ENCODE results near the gene WNT3A. TPM values are rescaled to one million over a fixed set of nuclear protein-coding genes. Genes with fewer than 3 reads are reported as not detected.

WNT3A gene
- total and polyA plus RNA-seq, 2 of the 4 experiments (the other 2 are of a cell fraction): not detected

DNA sequence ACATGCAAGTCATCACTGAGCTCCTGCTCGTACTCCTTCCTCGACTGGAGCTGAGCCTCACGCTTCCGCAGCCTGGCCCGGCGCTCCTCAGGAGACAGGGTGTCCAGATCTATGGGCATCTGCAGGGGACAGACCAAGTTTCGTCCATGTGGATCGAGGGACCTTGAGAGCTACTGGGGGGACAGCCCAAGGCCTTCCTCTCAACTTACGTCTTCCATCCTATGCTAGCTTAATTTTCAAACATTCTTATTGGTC, 99.9 kb downstream of the WNT3A start:
- Histone ChIP-seq H2BK120ac (ENCODE audit: low read depth, low read length) (no peak overlapping the region), H2BK15ac (ENCODE audit: low read depth, low read length) (no peak overlapping the region), H3K23ac (ENCODE audit: low read depth, low read length) (no peak overlapping the region), H3K4me3 (ENCODE audit: insufficient read depth, low read depth, low read length) (no peak overlapping the region), H2AK5ac (ENCODE audit: low read depth, low read length) (no peak overlapping the region), H3K9me1 (ENCODE audit: insufficient read depth, low read length) (peaks cover 7% of the 10 kb centered on the region), H3K79me1 (ENCODE audit: low read depth in 1 of 2, low read length in 2 of 2) (peaks cover 14 to 47% of the 10 kb centered on the region in 2 experiments; a peak in 3 of 4 replicates), H4K91ac (ENCODE audit: insufficient read depth, low read depth, low read length) (no peak overlapping the region), H3K14ac (replicated peaks; ENCODE audit: low read depth, low read length) (no peak overlapping the region), H3K4me1 (ENCODE audit: control insufficient read depth, insufficient read depth, low read length) (peaks cover 8% of the 10 kb centered on the region), H3K27ac (ENCODE audit: insufficient read depth, low read length) (no peak overlapping the region), H3K27me3 (ENCODE audit: control insufficient read depth, insufficient read depth, low read length) (no peaks in the 10 kb centered on the region), H2BK5ac (ENCODE audit: low read depth, low read length, poor library complexity, severe bottlenecking) (no peak overlapping the region), H3K36me3 (ENCODE audit: control insufficient read depth, insufficient read depth, low read length) (peaks cover 13% of the 10 kb centered on the region), H3K56ac (ENCODE audit: extremely low read depth, insufficient read depth, low read length) (no peak overlapping the region), H4K5ac (ENCODE audit: low read depth, low read length) (no peak overlapping the region), H2AFZ (replicated peaks; ENCODE audit: low read length, poor library complexity) (no peak overlapping the region), H2AK9ac (replicated peaks; ENCODE audit: low read depth, low read length, poor library complexity) (no peak overlapping the region), H4K8ac (ENCODE audit: low read depth in 2 of 2, low read length in 2 of 2) (no peak overlapping the region), H3K4ac (ENCODE audit: low read depth, low read length) (no peak overlapping the region), H3K9me3 (ENCODE audit: control insufficient read depth, insufficient read depth, low read length) (no peaks in the 10 kb centered on the region), H3K4me2 (ENCODE audit: low read depth, low read length) (no peak overlapping the region), H3K9ac (ENCODE audit: low read depth, low read length) (no peak overlapping the region), H4K20me1 (ENCODE audit: insufficient read depth, low read length) (peaks cover 1% of the 10 kb centered on the region; the same call in 1 of the 2 replicates), H2BK20ac (ENCODE audit: low read depth, low read length) (no peak overlapping the region), H3K18ac (ENCODE audit: low read depth, low read length) (no peak overlapping the region)
- intact Hi-C loops (cut with micrococcal nuclease): no loop called here
- ChIA-PET POLR2A (ENCODE audit: unreplicated experiment) (no interaction called here), CTCF (no interaction called here)
- TF ChIP-seq NFE2L2 (IDR thresholded peaks at IDR 0.05; ENCODE audit: low read depth, low read length) (no peak), MAZ (IDR thresholded peaks at IDR 0.05; ENCODE audit: borderline replicate concordance, low read depth, low read length) (no peak), FOS (IDR thresholded peaks at IDR 0.05; ENCODE audit: low read depth, low read length) (no peak), RFX5 (IDR thresholded peaks at IDR 0.05; ENCODE audit: low read depth, low read length) (no peak), BHLHE40 (IDR thresholded peaks at IDR 0.05; ENCODE audit: low read depth, low read length) (no peak), POLR2A (IDR thresholded peaks at IDR 0.05; ENCODE audit: low read depth, low read length) (no peak), CEBPB (IDR thresholded peaks at IDR 0.05; ENCODE audit: low read depth, low read length) (no peak), RAD21 (IDR thresholded peaks at IDR 0.05; ENCODE audit: low read length) (no peak)
- TF ChIP-seq, protein P1, sequence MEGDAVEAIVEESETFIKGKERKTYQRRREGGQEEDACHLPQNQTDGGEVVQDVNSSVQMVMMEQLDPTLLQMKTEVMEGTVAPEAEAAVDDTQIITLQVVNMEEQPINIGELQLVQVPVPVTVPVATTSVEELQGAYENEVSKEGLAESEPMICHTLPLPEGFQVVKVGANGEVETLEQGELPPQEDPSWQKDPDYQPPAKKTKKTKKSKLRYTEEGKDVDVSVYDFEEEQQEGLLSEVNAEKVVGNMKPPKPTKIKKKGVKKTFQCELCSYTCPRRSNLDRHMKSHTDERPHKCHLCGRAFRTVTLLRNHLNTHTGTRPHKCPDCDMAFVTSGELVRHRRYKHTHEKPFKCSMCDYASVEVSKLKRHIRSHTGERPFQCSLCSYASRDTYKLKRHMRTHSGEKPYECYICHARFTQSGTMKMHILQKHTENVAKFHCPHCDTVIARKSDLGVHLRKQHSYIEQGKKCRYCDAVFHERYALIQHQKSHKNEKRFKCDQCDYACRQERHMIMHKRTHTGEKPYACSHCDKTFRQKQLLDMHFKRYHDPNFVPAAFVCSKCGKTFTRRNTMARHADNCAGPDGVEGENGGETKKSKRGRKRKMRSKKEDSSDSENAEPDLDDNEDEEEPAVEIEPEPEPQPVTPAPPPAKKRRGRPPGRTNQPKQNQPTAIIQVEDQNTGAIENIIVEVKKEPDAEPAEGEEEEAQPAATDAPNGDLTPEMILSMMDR (conservative IDR thresholded peaks at IDR 0.05; ENCODE audit: low read depth, low read length): no peak
- TF ChIP-seq, protein P2, sequence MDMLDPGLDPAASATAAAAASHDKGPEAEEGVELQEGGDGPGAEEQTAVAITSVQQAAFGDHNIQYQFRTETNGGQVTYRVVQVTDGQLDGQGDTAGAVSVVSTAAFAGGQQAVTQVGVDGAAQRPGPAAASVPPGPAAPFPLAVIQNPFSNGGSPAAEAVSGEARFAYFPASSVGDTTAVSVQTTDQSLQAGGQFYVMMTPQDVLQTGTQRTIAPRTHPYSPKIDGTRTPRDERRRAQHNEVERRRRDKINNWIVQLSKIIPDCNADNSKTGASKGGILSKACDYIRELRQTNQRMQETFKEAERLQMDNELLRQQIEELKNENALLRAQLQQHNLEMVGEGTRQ (IDR thresholded peaks at IDR 0.05; ENCODE audit: low read depth, low read length): no peak
- ATAC-seq (ENCODE audit: low read depth) (no peak), DNase-seq (no peak)
- in situ Hi-C loops (cut with MboI; ENCODE audit: low sequenced_read_pairs): no loop called here
- no TSS peak for BruUV-seq (replicated peaks)
- dilution Hi-C loops (cut with HindIII; ENCODE audit: low sequenced_read_pairs, unreplicated experiment): no loop called here
- 63% methylated on average over 2 of the region's 9 CpGs; no CpG with 5 or more reads in 1 of the 2 experiments for WGBS, 2 experiments (ENCODE audit: extremely low coverage in 2 of 2, insufficient read length in 1 of 2)
